ENCODE results near the gene SLC25A33. TPM values are rescaled to one million over a fixed set of nuclear protein-coding genes. Genes with fewer than 3 reads are reported as not detected.

Gene SLC25A33
- total and polyA plus RNA-seq, 2 donors (not counting 1 experiment from before 2014, with no cell fraction given): 2.3 to 5.0 TPM

DNA sequence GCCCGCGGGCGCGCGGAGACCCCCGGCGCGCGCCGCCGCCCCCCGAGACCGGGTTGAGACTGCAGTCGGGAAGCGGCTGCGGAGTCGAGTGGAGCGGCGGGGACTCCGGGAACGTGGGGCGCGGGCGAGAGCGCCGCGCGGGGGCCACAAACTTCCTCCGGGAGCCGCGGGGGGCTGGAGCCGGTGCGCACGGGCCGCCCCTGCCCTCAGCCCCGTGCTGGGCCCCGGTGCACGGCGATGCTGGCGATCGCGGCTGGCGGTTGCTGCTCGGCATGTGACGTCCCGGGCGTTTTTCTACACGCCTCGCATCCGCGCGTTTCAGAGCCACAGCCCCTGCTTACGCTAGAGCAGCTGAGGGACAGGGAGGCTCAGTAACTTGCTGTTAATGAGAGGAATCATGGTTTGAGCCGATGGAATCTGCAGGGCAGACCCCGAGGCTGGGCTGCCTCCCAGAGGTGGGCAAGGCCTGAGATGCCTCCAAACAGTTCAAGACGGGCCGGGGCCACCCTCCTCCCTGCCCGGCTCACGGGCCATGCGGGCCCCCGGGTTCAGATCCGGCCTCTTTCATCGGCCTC is 50.0 kb downstream of the SLC25A33 start:
- CTCF ChIA-PET: interaction anchor here (0.8 to 1.6 kb wide), 9 partner anchors 19 to 277 kb away, joined by 3 to 6 read pairs (median 3); partner anchors contain the start of gene PIK3CD
- Histone ChIP-seq H3K4me1 (ENCODE audit: control insufficient read depth in 2 of 2, insufficient read depth in 2 of 2, low read length in 2 of 2) (peaks cover 34 to 45% of the 10 kb centered on the region in 2 donors), H3K79me2 (ENCODE audit: control insufficient read depth, insufficient read depth, low read length) (peaks cover 49% of the 10 kb centered on the region), H2AFZ (ENCODE audit: insufficient read depth, low read depth, low read length, poor library complexity, severe bottlenecking) (peak overlapping the region; percentile 84), H3K36me3 (replicated peaks in 1 of 2; ENCODE audit: control extremely low read depth in 1 of 2, control insufficient read depth in 1 of 2, extremely low read depth in 1 of 2, insufficient read depth in 2 of 2, low read length in 1 of 2) (no peaks in the 10 kb centered on the region), H3K9me3 (ENCODE audit: control extremely low read depth in 1 of 3, control insufficient read depth in 2 of 3, insufficient read depth in 1 of 3, low read length in 2 of 3) (no peaks in the 10 kb centered on the region), H3K27ac (ENCODE audit: low read length in 2 of 2) (peak overlapping the region in 1 of 2 donors; percentile 6), H3K27me3 (replicated peaks in 1 of 4; ENCODE audit: control extremely low read depth in 1 of 4, control insufficient read depth in 3 of 4, insufficient read depth in 4 of 4, low read length in 3 of 4) (no peaks in the 10 kb centered on the region), H4K20me1 (ENCODE audit: control insufficient read depth, insufficient read depth, low read length, poor library complexity, severe bottlenecking) (peaks cover 25% of the 10 kb centered on the region), H3K9ac (ENCODE audit: low read length) (peak overlapping the region; percentile 70), H3K4me2 (replicated peaks; ENCODE audit: low read depth, low read length, poor library complexity, severe bottlenecking) (peak overlapping the region; percentile 97), H3K4me3 (ENCODE audit: control extremely low read depth in 1 of 5, extremely low read depth in 1 of 5, insufficient read depth in 1 of 5, low read depth in 2 of 5, low read length in 4 of 5) (peak overlapping the region; percentile 33 to 62 (median 58))
- Mint-ChIP-seq H3K27me3 (no peaks in the 10 kb centered on the region), H3K4me1 (peaks cover 39% of the 10 kb centered on the region), H3K27ac (peak overlapping the region; percentile 76), H3K9me3 (ENCODE audit: insufficient read depth) (no peaks in the 10 kb centered on the region), H3K4me3 (peak overlapping the region; percentile 91)
- POLR2A ChIA-PET: no interaction called here
- no peak for ATAC-seq (ENCODE audit: low read depth)
- intact Hi-C loops (cut with micrococcal nuclease): loop anchor here (2.0 to 10.0 kb wide), 4 partner anchors 38 to 1106 kb away; partner anchors contain the start of gene CTNNBIP1
- TF ChIP-seq EZH2 (IDR thresholded peaks at IDR 0.05; ENCODE audit: borderline replicate concordance, insufficient read depth, low read depth, low read length, poor library complexity, severe bottlenecking): no peak
- TF ChIP-seq, protein P1, sequence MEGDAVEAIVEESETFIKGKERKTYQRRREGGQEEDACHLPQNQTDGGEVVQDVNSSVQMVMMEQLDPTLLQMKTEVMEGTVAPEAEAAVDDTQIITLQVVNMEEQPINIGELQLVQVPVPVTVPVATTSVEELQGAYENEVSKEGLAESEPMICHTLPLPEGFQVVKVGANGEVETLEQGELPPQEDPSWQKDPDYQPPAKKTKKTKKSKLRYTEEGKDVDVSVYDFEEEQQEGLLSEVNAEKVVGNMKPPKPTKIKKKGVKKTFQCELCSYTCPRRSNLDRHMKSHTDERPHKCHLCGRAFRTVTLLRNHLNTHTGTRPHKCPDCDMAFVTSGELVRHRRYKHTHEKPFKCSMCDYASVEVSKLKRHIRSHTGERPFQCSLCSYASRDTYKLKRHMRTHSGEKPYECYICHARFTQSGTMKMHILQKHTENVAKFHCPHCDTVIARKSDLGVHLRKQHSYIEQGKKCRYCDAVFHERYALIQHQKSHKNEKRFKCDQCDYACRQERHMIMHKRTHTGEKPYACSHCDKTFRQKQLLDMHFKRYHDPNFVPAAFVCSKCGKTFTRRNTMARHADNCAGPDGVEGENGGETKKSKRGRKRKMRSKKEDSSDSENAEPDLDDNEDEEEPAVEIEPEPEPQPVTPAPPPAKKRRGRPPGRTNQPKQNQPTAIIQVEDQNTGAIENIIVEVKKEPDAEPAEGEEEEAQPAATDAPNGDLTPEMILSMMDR (IDR thresholded peaks at IDR 0.05): no peak
- DNase-seq: peak; percentile 69
- WGBS (ENCODE audit: insufficient coverage): 1% methylated on average over 63 of the region's 63 CpGs

DNA sequence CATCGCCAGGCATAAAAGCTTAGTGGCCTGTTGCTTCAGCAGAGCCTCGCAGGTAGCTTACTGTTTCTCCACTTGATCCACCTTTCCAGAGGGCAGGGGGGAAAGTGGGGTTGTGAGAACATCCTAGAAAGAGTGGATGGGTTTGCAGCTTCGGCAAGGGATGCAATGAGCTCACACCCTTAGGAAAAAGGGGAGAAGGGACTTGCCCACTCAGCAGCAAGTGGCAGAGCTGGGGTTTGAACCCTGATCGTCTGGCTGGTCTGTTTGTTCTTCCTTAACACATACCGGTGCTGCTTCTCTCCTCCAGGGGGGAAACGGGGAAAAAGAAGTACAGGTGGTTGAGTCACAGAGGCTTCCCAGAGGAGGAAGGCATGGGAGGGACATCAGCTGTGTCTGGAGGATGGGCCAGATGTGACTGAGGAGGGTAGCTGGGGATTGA is 50.5 kb downstream of the SLC25A33 start:
- DNase-seq (no peak), ATAC-seq (ENCODE audit: low read depth) (no peak)
- intact Hi-C loops (cut with micrococcal nuclease): loop anchor here (2.0 to 10.0 kb wide), 4 partner anchors 37 to 1105 kb away; partner anchors contain the start of gene CTNNBIP1
- Mint-ChIP-seq H3K27ac (peak overlapping the region; percentile 80), H3K9me3 (ENCODE audit: insufficient read depth) (no peaks in the 10 kb centered on the region), H3K4me3 (peak overlapping the region; percentile 91), H3K4me1 (peaks cover 39% of the 10 kb centered on the region), H3K27me3 (no peaks in the 10 kb centered on the region)
- Histone ChIP-seq H3K4me3 (ENCODE audit: control extremely low read depth in 1 of 5, extremely low read depth in 1 of 5, insufficient read depth in 1 of 5, low read depth in 2 of 5, low read length in 4 of 5) (peak overlapping the region in 4 of 5 experiments; percentile 33 to 62 (median 60)), H3K4me1 (ENCODE audit: control insufficient read depth in 2 of 2, insufficient read depth in 2 of 2, low read length in 2 of 2) (peaks cover 34 to 45% of the 10 kb centered on the region in 2 donors), H3K9ac (ENCODE audit: low read length) (peak overlapping the region; percentile 70), H3K79me2 (ENCODE audit: control insufficient read depth, insufficient read depth, low read length) (peaks cover 54% of the 10 kb centered on the region), H3K27me3 (replicated peaks in 1 of 4; ENCODE audit: control extremely low read depth in 1 of 4, control insufficient read depth in 3 of 4, insufficient read depth in 4 of 4, low read length in 3 of 4) (no peaks in the 10 kb centered on the region), H3K9me3 (ENCODE audit: control extremely low read depth in 1 of 3, control insufficient read depth in 2 of 3, insufficient read depth in 1 of 3, low read length in 2 of 3) (no peaks in the 10 kb centered on the region), H2AFZ (ENCODE audit: insufficient read depth, low read depth, low read length, poor library complexity, severe bottlenecking) (peak overlapping the region; percentile 84), H3K27ac (ENCODE audit: low read length in 2 of 2) (no peak overlapping the region), H3K36me3 (replicated peaks in 1 of 2; ENCODE audit: control extremely low read depth in 1 of 2, control insufficient read depth in 1 of 2, extremely low read depth in 1 of 2, insufficient read depth in 2 of 2, low read length in 1 of 2) (no peaks in the 10 kb centered on the region), H4K20me1 (ENCODE audit: control insufficient read depth, insufficient read depth, low read length, poor library complexity, severe bottlenecking) (peaks cover 30% of the 10 kb centered on the region), H3K4me2 (replicated peaks; ENCODE audit: low read depth, low read length, poor library complexity, severe bottlenecking) (peak overlapping the region; percentile 97)
- TF ChIP-seq EZH2 (IDR thresholded peaks at IDR 0.05; ENCODE audit: borderline replicate concordance, insufficient read depth, low read depth, low read length, poor library complexity, severe bottlenecking): no peak
- TF ChIP-seq, protein P1 (IDR thresholded peaks at IDR 0.05): no peak
- WGBS (ENCODE audit: insufficient coverage): 11% methylated on average over 2 of the region's 6 CpGs
- ChIA-PET CTCF (interaction anchor here (0.6 to 1.6 kb wide), 11 partner anchors 19 to 277 kb away, joined by 3 to 7 read pairs (median 3); partner anchors contain the start of gene PIK3CD), POLR2A (interaction anchor here (0.5 kb wide), 1 partner anchor 218 kb away, joined by 4 read pairs; no protein-coding TSS in a partner anchor)

Data from B cell (primary cell).